Measurements from ENCODE around the gene STUB1.

GRCh38 chr16:652454-653305 is 27.5 kb upstream of the STUB1 start:
- TF ChIP-seq ASH2L (IDR thresholded peaks at IDR 0.05; ENCODE audit: borderline replicate concordance, low read depth), result no peak
- no peak for TF ChIP-seq IRF5 (IDR thresholded peaks at IDR 0.05; ENCODE audit: borderline replicate concordance)
- no peak for TF ChIP-seq CEBPB (IDR thresholded peaks at IDR 0.05; ENCODE audit: borderline replicate concordance in 1 of 2, low read depth in 2 of 2, low read length in 2 of 2)
- TF ChIP-seq CTCF (IDR thresholded peaks at IDR 0.05 in 2 of 3, conservative IDR thresholded peaks at IDR 0.05 in 1 of 3; ENCODE audit: control insufficient read depth in 2 of 3, extremely low read depth in 1 of 3, insufficient read depth in 1 of 3, low read depth in 3 of 3, low read length in 3 of 3), result no peak
